Activated CD4-positive, alpha-beta T cell treated with anti-CD3 and anti-CD28 coated beads, Interleukin-2, amount 10 ng/mL, durations not matched to agents 24 days and 14 days (primary cell): ENCODE data around the gene AJM1. TPM values are rescaled to one million over a fixed set of nuclear protein-coding genes. Genes with fewer than 3 reads are reported as not detected.
A peak's percentile ranks its signal among the peaks of the same experiment; 100 is the strongest.

Experiments used
- DNase-seq: peaks from one replicate; pipeline ENCODE4 v3.0.0; 2022
- H3K27ac Mint-ChIP-seq: one replicate; pipeline ENCODE4 v1.8.0; 2022; ENCODE audit warnings: mild to moderate bottlenecking, mixed read lengths
- H3K27me3 Mint-ChIP-seq: one replicate; pipeline ENCODE4 v1.8.0; 2022; ENCODE audit warnings: mixed read lengths
- H3K36me3 Mint-ChIP-seq: one replicate; pipeline ENCODE4 v1.8.0; 2022; ENCODE audit warnings: low read depth, mild to moderate bottlenecking, mixed read lengths
- H3K4me1 Mint-ChIP-seq: one replicate; pipeline ENCODE4 v1.8.0; 2021; ENCODE audit warnings: mixed read lengths
- H3K4me3 Mint-ChIP-seq: one replicate; pipeline ENCODE4 v1.8.0; 2022; ENCODE audit warnings: mild to moderate bottlenecking, moderate library complexity, mixed read lengths
- H3K9me3 Mint-ChIP-seq: one replicate; pipeline ENCODE4 v1.8.0; 2021; ENCODE audit warnings: mixed read lengths
- intact Hi-C: fragments of 100-400 bp; cut with micrococcal nuclease; formaldehyde crosslinking; loops from one replicate; pipeline ENCODE4 v1.15.1; 2023
- total RNA-seq: library from RNA; stranded (reverse); gene quantifications from 2 replicates; pipeline ENCODE4 v1.2.3, GENCODE V29; 2022

AJM1 gene
- total RNA-seq, 1 donor from 2014 or later = 5.7 TPM

GRCh38 chr9:136803551-136804508, 38.4 kb upstream of the AJM1 start:
- peaks cover 3% of the 10 kb centered on the region for H3K36me3 Mint-ChIP-seq
- no peak for DNase-seq
- H3K4me1 Mint-ChIP-seq = peaks cover 24% of the 10 kb centered on the region
- no peak overlapping the region for H3K4me3 Mint-ChIP-seq
- intact Hi-C loops = loop anchor here (10.0 kb wide), 1 partner anchor 81 kb away; the partner anchor contains the start of gene TRAF2
- peaks cover 11% of the 10 kb centered on the region for H3K27me3 Mint-ChIP-seq
- no peaks in the 10 kb centered on the region for H3K9me3 Mint-ChIP-seq
- H3K27ac Mint-ChIP-seq = no peak overlapping the region

GRCh38 chr9:136804509-136805206, 37.6 kb upstream of the AJM1 start:
- H3K9me3 Mint-ChIP-seq = no peaks in the 10 kb centered on the region
- peaks cover 11% of the 10 kb centered on the region for H3K27me3 Mint-ChIP-seq
- H3K36me3 Mint-ChIP-seq = peaks cover 12% of the 10 kb centered on the region
- H3K4me3 Mint-ChIP-seq = no peak overlapping the region
- peaks cover 30% of the 10 kb centered on the region for H3K4me1 Mint-ChIP-seq
- intact Hi-C loops = loop anchor here (5.0 to 10.0 kb wide), 2 partner anchors 80 to 98 kb away; partner anchors contain the start of gene TRAF2
- DNase-seq = no peak
- H3K27ac Mint-ChIP-seq = no peak overlapping the region

GRCh38 chr9:136805207-136805740, 37.0 kb upstream of the AJM1 start:
- H3K4me3 Mint-ChIP-seq = peak overlapping the region; percentile 9
- intact Hi-C loops = loop anchor here (5.0 to 10.0 kb wide), 2 partner anchors 80 to 97 kb away; partner anchors contain the start of gene TRAF2
- H3K27ac Mint-ChIP-seq = no peak overlapping the region
- peaks cover 16% of the 10 kb centered on the region for H3K36me3 Mint-ChIP-seq
- peaks cover 33% of the 10 kb centered on the region for H3K4me1 Mint-ChIP-seq
- no peak for DNase-seq
- peaks cover 10% of the 10 kb centered on the region for H3K27me3 Mint-ChIP-seq
- no peaks in the 10 kb centered on the region for H3K9me3 Mint-ChIP-seq

- intact Hi-C loops = loop anchor here (2.0 to 10.0 kb wide), 3 partner anchors 13 to 96 kb away; partner anchors contain the start of gene TRAF2
- Mint-ChIP-seq H3K36me3 (peaks cover 20% of the 10 kb centered on the region), H3K27ac (peak overlapping the region; percentile 29), H3K4me1 (peaks cover 31% of the 10 kb centered on the region), H3K9me3 (no peaks in the 10 kb centered on the region), H3K27me3 (peaks cover 5% of the 10 kb centered on the region), H3K4me3 (peak overlapping the region; percentile 91)
- DNase-seq = no peak
These were observed 36.2 kb upstream of the AJM1 start for GRCh38 chr9:136806067-136806466.

GRCh38 chr9:136806631-136807201, 35.6 kb upstream of the AJM1 start:
- peaks cover 30% of the 10 kb centered on the region for H3K4me1 Mint-ChIP-seq
- intact Hi-C loops = loop anchor here (2.0 to 10.0 kb wide), 3 partner anchors 14 to 96 kb away; partner anchors contain the start of gene TRAF2
- H3K27me3 Mint-ChIP-seq = peaks cover 2% of the 10 kb centered on the region
- DNase-seq = no peak
- peaks cover 22% of the 10 kb centered on the region for H3K36me3 Mint-ChIP-seq
- H3K27ac Mint-ChIP-seq = peak overlapping the region; percentile 93
- H3K9me3 Mint-ChIP-seq = no peaks in the 10 kb centered on the region
- H3K4me3 Mint-ChIP-seq = peak overlapping the region; percentile 91

- H3K36me3 Mint-ChIP-seq = peaks cover 22% of the 10 kb centered on the region
- peak within 1 kb of the TSS; percentile 91 for H3K4me3 Mint-ChIP-seq
- no peaks in the 10 kb centered on the region for H3K27me3 Mint-ChIP-seq
- peak within 1 kb of the TSS; percentile 93 for H3K27ac Mint-ChIP-seq
- peaks cover 36% of the 10 kb centered on the region for H3K4me1 Mint-ChIP-seq
- peak; percentile 96 for DNase-seq
- H3K9me3 Mint-ChIP-seq = no peaks in the 10 kb centered on the region
- intact Hi-C loops = loop anchor here (2.0 to 10.0 kb wide), 3 partner anchors 15 to 95 kb away; partner anchors contain the start of gene TRAF2
These were observed 34.8 kb upstream of the AJM1 start, which contains the start of gene RABL6 for GRCh38 chr9:136807281-136808074. RABL6 (plus strand) TSS chr9:136807948; CDS start chr9:136808197, 249 bp downstream.

GRCh38 chr9:136808075-136808805, 34.0 kb upstream of the AJM1 start:
- Mint-ChIP-seq H3K27ac (peak overlapping the region; percentile 86), H3K36me3 (peaks cover 29% of the 10 kb centered on the region), H3K4me3 (peak overlapping the region; percentile 83), H3K9me3 (no peaks in the 10 kb centered on the region), H3K4me1 (peaks cover 43% of the 10 kb centered on the region), H3K27me3 (no peaks in the 10 kb centered on the region)
- intact Hi-C loops = loop anchor here (5.0 to 10.0 kb wide), 2 partner anchors 77 to 94 kb away; partner anchors contain the start of gene TRAF2
- peak; percentile 81 for DNase-seq

GRCh38 chr9:136808806-136809158, 33.5 kb upstream of the AJM1 start:
- intact Hi-C loops = loop anchor here (5.0 to 10.0 kb wide), 2 partner anchors 76 to 94 kb away; partner anchors contain the start of gene TRAF2

GRCh38 chr9:136814725-136815421, 27.4 kb upstream of the AJM1 start:
- H3K4me3 Mint-ChIP-seq = no peak overlapping the region
- H3K4me1 Mint-ChIP-seq = peaks cover 27% of the 10 kb centered on the region
- no peak for DNase-seq
- no peak overlapping the region for H3K27ac Mint-ChIP-seq
- intact Hi-C loops = no loop called here
- no peaks in the 10 kb centered on the region for H3K9me3 Mint-ChIP-seq
- H3K36me3 Mint-ChIP-seq = peaks cover 37% of the 10 kb centered on the region
- H3K27me3 Mint-ChIP-seq = no peaks in the 10 kb centered on the region

More at GRCh38 chr9:136808806-136809158, 33.5 kb upstream of the AJM1 start:
- Mint-ChIP-seq H3K4me3 (peak overlapping the region; percentile 83), H3K9me3 (no peaks in the 10 kb centered on the region), H3K27me3 (no peaks in the 10 kb centered on the region), H3K36me3 (peaks cover 33% of the 10 kb centered on the region), H3K4me1 (peaks cover 47% of the 10 kb centered on the region), H3K27ac (peak overlapping the region; percentile 86)
- DNase-seq = no peak

GRCh38 chr9:136815422-136815782, 26.9 kb upstream of the AJM1 start:
- H3K27me3 Mint-ChIP-seq = no peaks in the 10 kb centered on the region
- no peak for DNase-seq
- peaks cover 24% of the 10 kb centered on the region for H3K4me1 Mint-ChIP-seq
- peaks cover 34% of the 10 kb centered on the region for H3K36me3 Mint-ChIP-seq
- intact Hi-C loops = no loop called here
- H3K4me3 Mint-ChIP-seq = no peak overlapping the region
- no peaks in the 10 kb centered on the region for H3K9me3 Mint-ChIP-seq
- no peak overlapping the region for H3K27ac Mint-ChIP-seq

GRCh38 chr9:136820971-136821825, 21.1 kb upstream of the AJM1 start:
- Mint-ChIP-seq H3K4me1 (peaks cover 3% of the 10 kb centered on the region), H3K9me3 (no peaks in the 10 kb centered on the region), H3K27ac (no peak overlapping the region), H3K27me3 (no peaks in the 10 kb centered on the region), H3K36me3 (peaks cover 18% of the 10 kb centered on the region), H3K4me3 (no peak overlapping the region)
- DNase-seq = no peak
- intact Hi-C loops = no loop called here
